Measurements from ENCODE around the gene TINAG.
"Not testable (repeated sequence)": the region's sequence is repeated elsewhere in the genome, so short reads cannot be mapped to it uniquely, and the experiment has no call there.

The TINAG gene

GRCh38 chr6:54308986-54309315 is 710 bp downstream of the TINAG start:
- DNase-seq (ENCODE audit: low spot score) = no peak

DNA sequence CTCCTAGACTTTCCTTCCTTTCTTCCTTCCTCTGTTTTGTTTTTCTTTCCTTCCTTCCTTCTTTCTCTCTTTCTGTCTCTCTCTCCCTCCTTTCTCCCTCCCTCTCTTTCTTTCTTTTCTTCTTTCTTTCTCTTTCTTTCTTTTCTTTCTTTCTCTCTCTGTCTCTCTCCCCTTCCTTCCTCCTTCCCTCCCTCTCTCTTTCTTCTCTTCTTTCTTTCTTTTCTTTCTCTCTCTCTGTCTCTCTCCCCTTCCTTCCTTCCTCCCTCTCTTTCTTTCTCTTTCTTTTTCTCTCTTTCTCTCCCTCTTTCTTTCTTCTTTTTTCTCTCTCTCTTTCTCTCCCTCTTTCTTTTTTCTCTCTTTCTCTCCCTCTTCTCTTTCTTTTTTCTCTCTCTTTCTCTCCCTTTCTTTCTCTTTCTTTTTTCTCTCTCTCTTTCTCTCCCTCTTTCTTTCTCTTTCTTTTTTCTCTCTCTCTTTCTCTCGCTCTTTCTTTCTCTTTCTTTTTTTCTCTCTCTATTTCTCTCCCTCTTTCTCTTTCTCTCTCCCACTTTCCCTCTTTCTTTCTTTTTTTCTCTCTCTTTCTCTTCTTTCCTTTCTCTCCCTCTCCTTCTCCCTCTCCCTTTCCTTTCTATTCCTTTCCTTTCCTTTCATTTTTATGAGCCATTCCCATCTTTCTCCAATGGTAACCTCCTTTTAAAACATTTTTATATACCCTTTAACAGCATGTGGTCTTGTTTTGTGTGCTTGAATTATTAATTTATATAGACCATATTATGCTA is 2.3 kb downstream of the TINAG start:
- no peak for DNase-seq (ENCODE audit: low spot score)

DNA sequence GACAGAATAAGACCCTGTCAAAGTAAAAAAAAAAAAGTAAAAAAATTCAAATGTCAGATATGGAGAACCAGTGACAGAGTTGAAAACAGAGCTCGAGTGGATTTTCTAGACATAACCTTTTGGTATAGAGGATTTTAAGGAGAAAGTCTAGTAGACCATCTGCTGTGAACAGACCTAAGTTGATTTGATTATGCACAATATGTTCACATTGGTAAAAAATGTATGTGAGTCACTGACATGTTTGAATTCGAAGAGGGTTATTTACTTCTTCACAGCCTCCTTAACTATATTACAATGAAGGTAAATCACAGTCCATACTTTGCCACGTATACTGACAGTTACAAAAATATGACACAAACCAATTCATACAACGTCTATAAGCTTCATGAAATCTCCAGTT is 7.4 kb downstream of the TINAG start:
- DNase-seq (ENCODE audit: low spot score) = no peak

GRCh38 chr6:54320871-54321270 is 12.6 kb downstream of the TINAG start:
- DNase-seq (ENCODE audit: low spot score) = no peak

DNA sequence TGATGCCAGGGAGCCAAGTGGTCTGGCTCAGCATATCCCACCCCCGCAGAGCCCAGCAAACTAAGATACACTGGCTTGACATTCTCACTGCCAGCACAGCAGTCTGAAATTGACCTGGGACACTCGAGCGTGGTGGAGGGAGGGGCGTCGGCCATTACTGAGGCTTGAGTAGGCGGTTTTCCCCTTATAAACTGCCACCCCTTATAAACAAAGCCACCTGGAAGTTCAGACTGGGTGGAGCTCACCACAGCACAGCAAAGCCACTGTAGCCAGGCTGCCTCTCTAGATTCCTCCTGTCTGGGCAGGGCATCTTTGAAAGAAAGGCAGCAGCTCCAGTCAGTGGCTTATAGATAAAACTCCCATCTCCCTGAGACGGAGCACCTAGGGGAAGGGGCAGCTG is 19.4 kb downstream of the TINAG start:
- no peak for DNase-seq (ENCODE audit: low spot score)

DNA sequence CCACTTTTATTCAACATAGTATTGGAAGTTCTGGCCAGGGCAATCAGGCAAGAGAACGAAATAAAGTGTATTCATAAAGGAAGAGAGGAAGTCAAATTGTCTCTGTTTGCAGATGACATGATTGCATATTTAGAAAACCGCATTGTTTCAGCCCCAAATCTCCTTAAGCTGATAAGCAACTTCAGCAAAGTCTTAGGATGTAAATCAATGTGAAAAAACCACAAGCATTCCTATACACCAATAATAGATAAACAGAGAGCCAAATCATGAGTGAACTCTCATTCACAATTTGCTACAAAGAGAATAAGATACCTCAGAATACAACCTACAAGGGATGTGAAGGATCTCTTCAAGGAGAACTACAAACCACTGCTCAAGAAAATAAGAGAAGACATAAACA is 23.3 kb downstream of the TINAG start:
- not testable (repeated sequence) for DNase-seq (ENCODE audit: low spot score)

GRCh38 chr6:54335871-54336270 is 27.6 kb downstream of the TINAG start:
- DNase-seq (ENCODE audit: low spot score) = no peak

DNA sequence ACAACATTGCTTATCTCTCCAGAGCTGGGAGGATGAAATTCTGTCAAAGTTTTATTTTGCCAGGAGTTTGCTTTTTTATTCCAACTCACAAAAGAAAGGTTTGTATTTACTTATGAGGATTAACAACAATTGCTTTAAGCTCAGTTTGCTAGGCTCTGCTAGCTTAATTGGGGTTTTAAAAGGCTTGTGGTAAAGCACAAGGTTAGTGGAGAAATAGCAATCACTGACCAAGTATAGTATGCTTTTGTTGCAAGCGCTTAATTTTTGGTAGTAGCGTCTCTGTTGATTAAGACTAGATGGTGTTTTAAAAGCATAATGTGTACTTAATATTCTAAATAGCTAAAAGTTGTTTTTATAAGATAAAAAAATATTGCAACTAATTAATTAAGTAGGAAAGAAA is 45.7 kb downstream of the TINAG start:
- no peak for DNase-seq (ENCODE audit: low spot score)

DNA sequence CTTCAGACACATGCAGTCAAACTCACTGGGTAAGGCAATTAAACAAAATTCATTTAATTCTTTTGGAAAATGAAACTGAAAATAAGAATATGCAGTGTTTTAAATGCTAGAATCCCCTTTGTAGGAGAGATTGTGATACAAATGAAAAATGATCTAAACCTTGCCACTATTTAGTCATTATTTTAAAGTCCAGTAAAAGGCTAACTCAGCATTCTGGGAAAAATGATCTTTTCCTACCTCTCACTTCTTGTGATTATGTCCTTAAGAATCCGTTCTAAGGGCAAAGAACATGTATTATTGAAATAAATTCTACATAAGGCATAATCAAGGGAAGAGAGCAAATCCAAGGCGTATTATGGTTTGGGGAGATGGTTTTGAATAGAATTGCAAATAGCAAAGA is 46.4 kb downstream of the TINAG start:
- DNase-seq (ENCODE audit: low spot score) = no peak

DNA sequence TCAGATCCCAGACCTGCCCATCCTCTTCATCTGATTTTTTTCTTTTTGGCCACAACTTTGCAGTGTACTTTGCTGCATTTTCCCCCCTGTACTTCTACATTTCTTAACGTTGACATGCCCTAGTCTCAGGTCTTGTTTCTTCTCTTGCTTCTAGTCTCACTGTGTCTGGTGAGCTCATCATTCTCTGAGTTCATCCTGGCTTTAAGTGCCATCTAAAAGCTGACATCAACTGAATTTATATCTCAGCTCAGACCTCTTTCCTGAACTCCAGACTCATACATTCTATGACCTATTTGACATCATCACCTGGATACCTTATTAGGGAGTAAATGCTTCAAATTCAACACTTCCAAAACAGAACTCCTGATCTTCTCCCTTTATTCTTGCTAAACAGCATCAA is 48.9 kb downstream of the TINAG start:
- DNase-seq (ENCODE audit: low spot score) = no peak

DNA sequence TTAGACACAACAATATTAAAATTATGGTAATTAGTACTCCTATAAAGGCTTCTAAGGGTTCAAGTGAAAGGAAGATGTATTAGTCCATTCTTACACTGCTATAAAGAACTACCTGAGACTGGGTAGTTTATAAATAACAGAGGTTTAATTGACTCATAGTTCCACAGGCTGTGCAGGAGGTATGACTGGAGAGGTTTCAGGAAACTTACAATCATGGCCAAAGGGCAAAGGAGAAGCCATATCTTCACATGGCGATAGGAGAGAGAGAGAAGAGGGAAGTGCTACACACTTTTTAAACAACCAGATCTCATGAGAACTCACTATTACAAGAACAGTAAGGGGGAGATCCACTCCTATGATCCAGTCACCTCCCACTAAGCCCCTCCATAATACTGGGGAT is 52.9 kb downstream of the TINAG start:
- DNase-seq (ENCODE audit: low spot score) = no peak

DNA sequence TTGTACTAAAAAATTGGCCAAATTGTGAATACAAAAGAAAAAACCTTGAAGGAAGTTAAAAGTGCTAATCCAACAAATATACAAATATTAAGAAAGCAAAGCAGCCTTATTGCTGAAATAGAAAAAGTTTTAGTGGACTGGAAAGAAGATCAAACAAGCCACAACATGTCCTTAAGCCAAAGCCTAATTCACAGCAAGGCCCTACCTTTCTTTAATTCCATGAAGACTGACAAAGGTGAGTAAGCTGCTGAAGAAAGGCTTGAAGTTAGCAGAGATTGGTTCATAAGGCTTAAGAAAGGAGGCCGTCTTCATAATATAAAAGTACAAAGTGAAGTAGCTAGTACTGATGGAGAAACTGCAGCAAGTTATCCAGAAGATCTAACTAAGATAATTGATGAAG is 53.5 kb downstream of the TINAG start:
- no peak for DNase-seq (ENCODE audit: low spot score)

DNA sequence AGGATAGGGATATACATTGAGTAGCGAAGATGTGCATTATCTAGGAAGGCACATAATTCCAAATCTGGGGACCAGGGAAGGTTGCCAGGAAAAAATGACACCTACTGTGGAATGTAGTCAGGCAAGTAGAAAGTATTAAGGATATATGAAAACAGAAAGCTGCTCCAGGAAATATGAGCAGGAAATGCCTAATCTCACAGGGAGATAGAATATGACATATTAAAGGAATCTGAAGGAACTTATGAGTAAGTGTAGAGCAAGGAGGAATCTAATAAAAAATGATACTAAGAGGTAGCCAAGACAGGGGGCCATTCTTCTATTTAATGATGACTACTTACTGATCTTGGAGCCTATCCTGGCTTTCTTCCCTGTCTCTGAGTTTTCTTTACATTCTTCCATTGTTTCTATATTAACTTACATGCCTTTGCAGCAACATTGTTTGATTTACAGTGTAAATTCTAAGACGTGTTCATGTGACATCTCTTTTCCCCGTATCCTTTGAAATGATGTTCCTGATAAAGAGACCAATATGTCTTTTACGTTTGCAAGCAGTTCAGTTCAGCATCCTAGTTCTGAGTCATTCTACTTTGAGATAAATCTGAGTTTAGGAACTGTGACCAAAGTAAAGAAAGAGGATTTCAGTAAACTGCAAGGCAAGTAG is 58.6 kb downstream of the TINAG start:
- DNase-seq (ENCODE audit: low spot score) = no peak

- DNase-seq (ENCODE audit: low spot score) = no peak
Observed at GRCh38 chr6:54377776-54378175, 69.5 kb downstream of the TINAG start.

DNA sequence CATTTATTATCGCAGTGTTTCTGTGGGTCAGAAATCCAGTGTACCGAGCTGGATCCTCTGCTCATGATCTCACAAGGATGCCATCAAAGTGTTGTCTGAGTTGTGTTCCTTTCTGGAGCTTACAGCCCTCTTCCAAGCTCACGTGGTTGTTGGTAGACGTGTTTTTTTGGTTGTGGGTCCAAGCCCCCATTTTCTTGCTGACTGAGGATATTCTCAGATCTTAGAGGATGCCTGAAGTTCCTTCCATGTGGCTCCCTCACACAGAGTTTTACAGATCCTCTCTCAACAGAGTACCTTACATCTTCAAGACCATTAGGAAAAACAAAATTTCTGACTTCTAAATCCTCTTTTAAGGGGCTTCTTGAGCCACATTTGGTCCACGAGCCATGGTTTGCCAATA is 78.1 kb downstream of the TINAG start:
- DNase-seq (ENCODE audit: low spot score) = no peak

DNA sequence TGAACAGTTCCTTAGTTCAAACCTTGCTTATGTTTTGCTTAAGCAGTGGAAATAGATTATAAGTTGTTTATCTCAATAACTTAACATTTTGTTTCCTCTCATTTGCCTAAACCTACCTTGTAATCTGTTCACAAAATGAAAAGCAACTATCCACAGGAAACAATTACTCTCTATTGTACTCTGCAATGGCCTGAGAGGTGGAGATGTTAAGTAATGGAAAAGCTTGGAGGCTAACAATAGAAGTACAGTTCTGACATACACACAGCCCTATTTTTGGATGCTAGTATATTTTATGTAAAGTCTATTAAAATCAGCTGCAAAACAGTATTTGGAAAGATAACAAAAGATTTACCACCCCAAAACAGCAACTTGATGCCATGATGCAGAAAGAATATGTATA is 82.1 kb downstream of the TINAG start:
- no peak for DNase-seq (ENCODE audit: low spot score)

DNA sequence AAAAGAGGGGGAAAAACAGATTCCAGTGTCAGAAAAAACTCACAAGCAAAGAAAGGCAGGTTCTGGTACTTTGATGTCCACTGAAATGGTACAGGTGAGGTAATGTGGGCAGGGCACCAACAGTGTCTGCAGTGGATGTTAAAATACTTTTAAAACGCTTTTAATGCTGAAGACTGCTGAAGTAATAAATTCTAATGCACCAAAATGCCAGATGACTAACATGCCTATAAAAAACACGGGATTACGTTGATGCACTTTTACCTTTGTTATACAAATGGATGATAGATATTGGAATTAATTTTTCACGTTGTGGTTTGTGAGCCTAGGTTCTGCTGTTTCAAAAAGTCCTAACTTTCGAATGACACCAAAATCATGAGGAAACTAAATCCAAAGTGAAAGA is 83.3 kb downstream of the TINAG start:
- no peak for DNase-seq (ENCODE audit: low spot score)

- no peak for DNase-seq (ENCODE audit: low spot score)
Observed at GRCh38 chr6:54403096-54403495, 94.9 kb downstream of the TINAG start.

- no peak for DNase-seq (ENCODE audit: low spot score)
Observed at GRCh38 chr6:54404791-54405190, 96.5 kb downstream of the TINAG start.

- no peak for DNase-seq (ENCODE audit: low spot score)
Observed at GRCh38 chr6:54411767-54412166, 103.5 kb downstream of the TINAG start.

GRCh38 chr6:54415517-54415916 is 107.3 kb downstream of the TINAG start:
- DNase-seq (ENCODE audit: low spot score) = no peak

- DNase-seq (ENCODE audit: low spot score) = no peak
Observed at GRCh38 chr6:54419885-54420284, 111.6 kb downstream of the TINAG start.

DNA sequence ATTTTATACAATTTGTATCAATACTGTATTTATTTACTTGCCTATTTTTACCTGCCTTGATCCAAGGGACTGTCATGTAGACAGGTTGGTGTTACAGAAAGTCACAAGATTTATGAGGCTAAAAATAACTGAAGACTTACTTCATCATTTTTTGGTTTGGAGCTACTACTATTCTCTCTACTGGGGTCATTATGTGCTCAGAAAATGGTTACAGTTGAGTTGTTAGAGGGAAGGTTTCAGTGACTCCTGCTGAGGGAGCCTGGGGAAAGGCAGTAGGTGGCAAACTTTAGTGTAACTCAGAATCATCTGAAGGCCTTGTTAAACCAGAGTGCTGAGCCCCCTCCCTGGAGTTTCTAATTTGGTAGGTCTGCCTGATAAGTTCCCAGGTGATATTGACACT is 118.8 kb downstream of the TINAG start:
- no peak for DNase-seq (ENCODE audit: low spot score)

GRCh38 chr6:54427396-54427937 is 119.2 kb downstream of the TINAG start:
- no peak for DNase-seq (ENCODE audit: low spot score)

Data from CD4-positive, alpha-beta T cell treated with Interleukin-6 at 100 ng/mL for 8 hours (primary cell).